Measurements from ENCODE around the gene PILRB.

GRCh38 chr7:100402241-100402640, 44.3 kb downstream of the PILRB start:
- TF ChIP-seq CTCF (IDR thresholded peaks at IDR 0.05) (no peak), POLR2AphosphoS5 (IDR thresholded peaks at IDR 0.05; ENCODE audit: low read depth, low read length) (no peak), SIN3A (IDR thresholded peaks at IDR 0.05; ENCODE audit: borderline replicate concordance, insufficient read depth, low read depth, low read length) (no peak), REST (IDR thresholded peaks at IDR 0.05; ENCODE audit: insufficient read depth in 1 of 2, low read depth in 2 of 2, low read length in 1 of 2) (no peak), TCF7L2 (IDR thresholded peaks at IDR 0.05; ENCODE audit: low read depth, low read length) (no peak)
